Lung (tissue), 12 donors: Measurements from ENCODE around the gene ZNF335. TPM values are rescaled to one million over a fixed set of nuclear protein-coding genes. Genes with fewer than 3 reads are reported as not detected.

Source experiments
- ATAC-seq: fragments of 200-7000 bp; cut with Tn5 transposase; one replicate; pipeline ENCODE4 v1.9.1; 2020; ENCODE audit warnings: moderate number of reproducible peaks; ENCODE audit not compliant: insufficient read depth, low FRiP score
- DNase-seq, 3 donors: peaks; one replicate each; pipeline ENCODE4 v3.0.0-alpha.2; 2013 to 2017
- H3K27ac ChIP-seq, 2 donors: one replicate each; pipeline ENCODE4 v1.5.1; 2013; ENCODE audit warnings: mild to moderate bottlenecking in 2 of 2, moderate library complexity in 2 of 2, control low read depth in 1 of 2, inconsistent platforms in 1 of 2, low read depth in 1 of 2, low read length in 1 of 2
- H3K27me3 ChIP-seq, 3 donors: one replicate each; pipeline ENCODE4 v1.5.1; 2013; ENCODE audit warnings: low read length in 2 of 3; ENCODE audit not compliant: control insufficient read depth in 3 of 3, insufficient read depth in 3 of 3
- H3K36me3 ChIP-seq, 4 donors: one replicate each; pipeline ENCODE4 v1.5.1; 2013; ENCODE audit warnings: low read length in 4 of 4, mild to moderate bottlenecking in 1 of 4, moderate library complexity in 1 of 4; ENCODE audit not compliant: control insufficient read depth in 4 of 4, insufficient read depth in 4 of 4
- H3K4me1 ChIP-seq, 5 donors: one replicate each; pipeline ENCODE4 v1.5.1; 2013; ENCODE audit warnings: low read length in 5 of 5, mild to moderate bottlenecking in 2 of 5, moderate library complexity in 1 of 5; ENCODE audit not compliant: control insufficient read depth in 5 of 5, insufficient read depth in 5 of 5
- H3K4me3 ChIP-seq: one replicate; pipeline ENCODE4 v1.5.1; 2013; ENCODE audit warnings: mild to moderate bottlenecking, control low read depth, moderate library complexity
- H3K9ac ChIP-seq, 2 donors: one replicate each; pipeline ENCODE4 v1.5.1; 2013; ENCODE audit warnings: low read length in 2 of 2, control low read depth in 1 of 2; ENCODE audit not compliant: insufficient read depth in 1 of 2
- H3K9me3 ChIP-seq, 4 donors: one replicate each; pipeline ENCODE4 v1.5.1; 2013; ENCODE audit warnings: low read length in 3 of 4, mild to moderate bottlenecking in 1 of 4, moderate library complexity in 1 of 4; ENCODE audit not compliant: control insufficient read depth in 4 of 4, insufficient read depth in 3 of 4
- WGBS, 2 donors: extraction: QIAGEN DNeasy Blood & Tissue Kit; methylation state at CpG; one replicate each; pipeline ENCODE4 v1.1.7; 2013; 5-methylcytosine and 5-hydroxymethylcytosine counted together
- polyA plus RNA-seq, 2 donors: library from polyadenylated mRNA; stranded (reverse); fragments of 200-250 nt; gene quantifications; one replicate each; pipeline ENCODE4 v1.2.1, GENCODE V29; 2013
- total RNA-seq, 2 donors: library from RNA; depleted of rRNA in 1 of 2; stranded (reverse); fragments of >200 nt in 1 of 2; gene quantifications; one replicate each; pipeline ENCODE4 v1.2.1, GENCODE V29; 2014 to 2021
- TF ChIP-seq, protein P1 (sequence below): IDR thresholded peaks from 2 replicates; pipeline ENCODE4 v1.5.1; 2012; ENCODE audit warnings: mild to moderate bottlenecking; ENCODE audit errors: control extremely low read depth, extremely low read depth
- donor health status: control.
- donor health status: control.
- donor health status: Bipolar disorder and iron deficiency.
- donor health status: healthy.
- donor health status: DM: yes; HTN: yes; CAD: no.

ZNF335 gene
- total and polyA plus RNA-seq, 4 donors = 12.8 to 23.6 (median 16.0) TPM

- Histone ChIP-seq H3K4me3 (no peak overlapping the region), H3K27ac (peak overlapping the region in 1 of 2 donors; percentile 17), H3K4me1 (peaks cover 0 to 21% (median 8%) of the 10 kb centered on the region in 5 donors), H3K9me3 (no peaks in the 10 kb centered on the region), H3K9ac (no peak overlapping the region), H3K36me3 (no peaks in the 10 kb centered on the region), H3K27me3 (no peaks in the 10 kb centered on the region)
- TF ChIP-seq, protein P1, sequence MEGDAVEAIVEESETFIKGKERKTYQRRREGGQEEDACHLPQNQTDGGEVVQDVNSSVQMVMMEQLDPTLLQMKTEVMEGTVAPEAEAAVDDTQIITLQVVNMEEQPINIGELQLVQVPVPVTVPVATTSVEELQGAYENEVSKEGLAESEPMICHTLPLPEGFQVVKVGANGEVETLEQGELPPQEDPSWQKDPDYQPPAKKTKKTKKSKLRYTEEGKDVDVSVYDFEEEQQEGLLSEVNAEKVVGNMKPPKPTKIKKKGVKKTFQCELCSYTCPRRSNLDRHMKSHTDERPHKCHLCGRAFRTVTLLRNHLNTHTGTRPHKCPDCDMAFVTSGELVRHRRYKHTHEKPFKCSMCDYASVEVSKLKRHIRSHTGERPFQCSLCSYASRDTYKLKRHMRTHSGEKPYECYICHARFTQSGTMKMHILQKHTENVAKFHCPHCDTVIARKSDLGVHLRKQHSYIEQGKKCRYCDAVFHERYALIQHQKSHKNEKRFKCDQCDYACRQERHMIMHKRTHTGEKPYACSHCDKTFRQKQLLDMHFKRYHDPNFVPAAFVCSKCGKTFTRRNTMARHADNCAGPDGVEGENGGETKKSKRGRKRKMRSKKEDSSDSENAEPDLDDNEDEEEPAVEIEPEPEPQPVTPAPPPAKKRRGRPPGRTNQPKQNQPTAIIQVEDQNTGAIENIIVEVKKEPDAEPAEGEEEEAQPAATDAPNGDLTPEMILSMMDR = no peak
- ATAC-seq = no peak
- DNase-seq = no peak
- 73% methylated on average over 9 of the region's 9 CpGs for WGBS, 2 donors
Measured at GRCh38 chr20:45925821-45926506, 46.0 kb downstream of the ZNF335 start.

- Histone ChIP-seq H3K27me3 (no peaks in the 10 kb centered on the region), H3K4me1 (peaks cover 0 to 32% (median 19%) of the 10 kb centered on the region in 5 donors), H3K36me3 (no peaks in the 10 kb centered on the region), H3K9ac (peak overlapping the region in 1 of 2 donors; percentile 67), H3K4me3 (no peak overlapping the region), H3K27ac (peak overlapping the region; percentile 13 to 40), H3K9me3 (no peaks in the 10 kb centered on the region)
- ATAC-seq (peak; percentile 41), DNase-seq (peak; percentile 85 to 96 (median 95))
- TF ChIP-seq, protein P1 = no peak
- WGBS, 2 donors = 52 to 61% methylated on average over 21 of the region's 21 CpGs
Measured at GRCh38 chr20:45924391-45925261, 47.4 kb downstream of the ZNF335 start.

- DNase-seq (no peak), ATAC-seq (no peak)
- peak overlapping the region in 1 of 2 donors; percentile 39 for H3K9ac ChIP-seq
- TF ChIP-seq, protein P1 = no peak
- no peak overlapping the region for H3K4me3 ChIP-seq
- peaks cover 0 to 37% (median 26%) of the 10 kb centered on the region in 5 donors for H3K4me1 ChIP-seq
- WGBS, 2 donors = 86 to 89% methylated on average over 11 of the region's 11 CpGs
- no peaks in the 10 kb centered on the region for H3K36me3 ChIP-seq
- no peaks in the 10 kb centered on the region for H3K9me3 ChIP-seq
- H3K27ac ChIP-seq = no peak overlapping the region
- H3K27me3 ChIP-seq = no peaks in the 10 kb centered on the region
Measured at GRCh38 chr20:45921337-45922189, 50.4 kb downstream of the ZNF335 start.
